ENCODE measurements around the gene SH3RF3. TPM values are rescaled to one million over a fixed set of nuclear protein-coding genes. Genes with fewer than 3 reads are reported as not detected.

SH3RF3 gene
- total RNA-seq, 1 experiment from 2014 or later = 4.9 TPM

GRCh38 chr2:109476641-109477441 is 347.8 kb downstream of the SH3RF3 start:
- intact Hi-C loops (cut with micrococcal nuclease; ENCODE audit: unreplicated experiment) = no loop called here
- no peak for TF ChIP-seq CTCF (IDR thresholded peaks at IDR 0.05)
- POLR2A ChIA-PET = no interaction called here
- BruUV-seq (replicated peaks) = no TSS peak
- CTCF ChIA-PET = interaction anchor here (1.6 kb wide), 1 partner anchor 33 kb away, joined by 3 read pairs; no protein-coding TSS in a partner anchor
- Histone ChIP-seq H3K4me1 (ENCODE audit: control insufficient read depth, insufficient read depth, low read length) (no peaks in the 10 kb centered on the region), H3K4me3 (ENCODE audit: low read depth in 2 of 2, low read length in 2 of 2) (no peak overlapping the region), H3K27me3 (ENCODE audit: control insufficient read depth, insufficient read depth, low read length) (no peaks in the 10 kb centered on the region), H3K9me3 (ENCODE audit: control insufficient read depth, insufficient read depth, low read depth, low read length) (no peaks in the 10 kb centered on the region), H3K27ac (ENCODE audit: low read length) (no peak overlapping the region), H3K36me3 (ENCODE audit: control insufficient read depth, insufficient read depth, low read length) (no peaks in the 10 kb centered on the region)
- ATAC-seq (no peak), DNase-seq (ENCODE audit: low read depth, low spot score) (no peak)
- in situ Hi-C loops (cut with HindIII; ENCODE audit: low pct_unique_long_range_greater_than_20kb, low sequenced_read_pairs) = no loop called here

GRCh38 chr2:109478906-109479493 is 350.0 kb downstream of the SH3RF3 start:
- Histone ChIP-seq H3K9me3 (ENCODE audit: control insufficient read depth, insufficient read depth, low read depth, low read length) (no peaks in the 10 kb centered on the region), H3K4me3 (ENCODE audit: low read depth in 2 of 2, low read length in 2 of 2) (no peak overlapping the region), H3K36me3 (ENCODE audit: control insufficient read depth, insufficient read depth, low read length) (no peaks in the 10 kb centered on the region), H3K27me3 (ENCODE audit: control insufficient read depth, insufficient read depth, low read length) (no peaks in the 10 kb centered on the region), H3K27ac (ENCODE audit: low read length) (no peak overlapping the region), H3K4me1 (ENCODE audit: control insufficient read depth, insufficient read depth, low read length) (no peaks in the 10 kb centered on the region)
- TF ChIP-seq REST (IDR thresholded peaks at IDR 0.05; ENCODE audit: insufficient read depth in 1 of 2, low read depth in 2 of 2, low read length in 1 of 2) = no peak
- no peak for TF ChIP-seq TCF7L2 (IDR thresholded peaks at IDR 0.05; ENCODE audit: low read depth, low read length)
- no peak for TF ChIP-seq CTCF (IDR thresholded peaks at IDR 0.05)
- TF ChIP-seq SIN3A (IDR thresholded peaks at IDR 0.05; ENCODE audit: borderline replicate concordance, insufficient read depth, low read depth, low read length) = no peak
- TF ChIP-seq POLR2AphosphoS5 (IDR thresholded peaks at IDR 0.05; ENCODE audit: low read depth, low read length) = no peak
- no TSS peak for BruUV-seq (replicated peaks)
- no peak for DNase-seq (ENCODE audit: low read depth, low spot score)
- in situ Hi-C loops (cut with HindIII; ENCODE audit: low pct_unique_long_range_greater_than_20kb, low sequenced_read_pairs) (no loop called here), intact Hi-C loops (cut with micrococcal nuclease; ENCODE audit: unreplicated experiment) (no loop called here)
- POLR2A ChIA-PET = no interaction called here
- CTCF ChIA-PET = no interaction called here
- ATAC-seq = no peak

Data from Panc1 (cell line).